HepG2 (cell line): Measurements from ENCODE around the gene EXOC6B. TPM values are rescaled to one million over a fixed set of nuclear protein-coding genes. Genes with fewer than 3 reads are reported as not detected.

Source experiments
- ATF3 ChIP-seq: sonication (generic); formaldehyde crosslinking; IDR thresholded peaks from 2 replicates; pipeline ENCODE4 v1.4.0; 2020; ENCODE audit warnings: missing genetic modification reagents
- CENPT ChIP-seq: sonication (generic); formaldehyde crosslinking; IDR thresholded peaks from 2 replicates; pipeline ENCODE4 v1.8.0; 2022; ENCODE audit warnings: low read depth, mild to moderate bottlenecking, moderate library complexity, missing genetic modification reagents
- DDIT3 ChIP-seq: sonication (generic); formaldehyde crosslinking; IDR thresholded peaks from 2 replicates; pipeline ENCODE4 v1.4.0; 2020; ENCODE audit warnings: mild to moderate bottlenecking, missing genetic modification reagents
- GLMP ChIP-seq: sonication (generic); formaldehyde crosslinking; IDR thresholded peaks from 2 replicates; pipeline ENCODE4 v1.9.0; 2021; ENCODE audit warnings: missing genetic modification reagents, mild to moderate bottlenecking, borderline replicate concordance
- GRHL1 ChIP-seq: sonication (generic); formaldehyde crosslinking; conservative IDR thresholded peaks from 2 replicates; pipeline ENCODE4 v1.8.0; 2022; ENCODE audit warnings: missing genetic modification reagents
- HOXA5 ChIP-seq: sonication (generic); formaldehyde crosslinking; IDR thresholded peaks from 2 replicates; pipeline ENCODE4 v1.4.0; 2020; ENCODE audit warnings: missing genetic modification reagents
- KLF16 ChIP-seq, 2 experiments: sonication (generic) in 1 of 2; formaldehyde crosslinking in 1 of 2; IDR thresholded peaks; 2 replicates each; pipeline versions ENCODE4 v1.6.1 to v1.8.0; 2016 to 2023; ENCODE audit warnings: missing genetic modification reagents in 2 of 2, missing compliant biosample characterization in 1 of 2
- MIER2 ChIP-seq: IDR thresholded peaks from 2 replicates; pipeline ENCODE4 v1.6.1; 2016; ENCODE audit warnings: missing biosample characterization, missing genetic modification reagents
- NFE2L1 ChIP-seq: sonication (generic); formaldehyde crosslinking; IDR thresholded peaks from 2 replicates; pipeline ENCODE4 v1.4.0; 2020; ENCODE audit warnings: missing genetic modification reagents, mild to moderate bottlenecking, borderline replicate concordance
- NR3C1 ChIP-seq: sonication (generic); formaldehyde crosslinking; IDR thresholded peaks from 2 replicates; pipeline ENCODE4 v1.4.0; 2020; ENCODE audit warnings: missing genetic modification reagents
- PHF21A ChIP-seq: sonication (generic); formaldehyde crosslinking; IDR thresholded peaks from 2 replicates; pipeline ENCODE4 v1.5.0; 2020; ENCODE audit warnings: mild to moderate bottlenecking, missing genetic modification reagents
- POLR2AphosphoS2 ChIP-seq: IDR thresholded peaks from 2 replicates; pipeline ENCODE4 v1.6.1; 2011; ENCODE audit warnings: low read depth, low read length, improper control_type of control experiment
- POLR2AphosphoS5 ChIP-seq: IDR thresholded peaks from 2 replicates; pipeline ENCODE4 v1.6.1; 2012; ENCODE audit warnings: low read depth, low read length
- RNF2 ChIP-seq: fragments of 450-650 bp; conservative IDR thresholded peaks from 2 replicates; pipeline ENCODE4 v1.6.1; 2016; ENCODE audit warnings: low read depth
- THRA ChIP-seq: sonication (generic); formaldehyde crosslinking; IDR thresholded peaks from 2 replicates; pipeline ENCODE4 v1.4.0; 2020; ENCODE audit warnings: missing genetic modification reagents, borderline replicate concordance
- TOPORS ChIP-seq: sonication (generic); formaldehyde crosslinking; IDR thresholded peaks from 2 replicates; pipeline ENCODE4 v1.8.0; 2023; ENCODE audit warnings: mild to moderate bottlenecking, missing genetic modification reagents
- TSC22D2 ChIP-seq: sonication (generic); formaldehyde crosslinking; IDR thresholded peaks from 2 replicates; pipeline ENCODE4 v1.5.1; 2020; ENCODE audit warnings: missing genetic modification reagents, mild to moderate bottlenecking, borderline replicate concordance
- ZBTB34 ChIP-seq: sonication (generic); formaldehyde crosslinking; IDR thresholded peaks from 2 replicates; pipeline ENCODE4 v1.8.0; 2022; ENCODE audit warnings: mild to moderate bottlenecking, missing genetic modification reagents
- ZNF33A ChIP-seq: sonication (generic); formaldehyde crosslinking; IDR thresholded peaks from 2 replicates; pipeline ENCODE4 v1.5.1; 2020; ENCODE audit warnings: missing genetic modification reagents, mild to moderate bottlenecking, moderate library complexity, borderline replicate concordance
- ZNF496 ChIP-seq: sonication (generic); formaldehyde crosslinking; IDR thresholded peaks from 2 replicates; pipeline ENCODE4 v1.8.1; 2023; ENCODE audit warnings: mild to moderate bottlenecking, moderate library complexity, missing genetic modification reagents; ENCODE audit not compliant: insufficient replicate concordance
- ZNF616 ChIP-seq: sonication (generic); formaldehyde crosslinking; IDR thresholded peaks from 2 replicates; pipeline ENCODE4 v1.5.0; 2020; ENCODE audit warnings: low read depth, mild to moderate bottlenecking, missing genetic modification reagents
- ZNF720 ChIP-seq: sonication (generic); formaldehyde crosslinking; IDR thresholded peaks from 2 replicates; pipeline ENCODE4 v1.4.0; 2020; ENCODE audit warnings: missing genetic modification reagents
- ZNF780A ChIP-seq: sonication (generic); formaldehyde crosslinking; IDR thresholded peaks from 2 replicates; pipeline ENCODE4 v1.8.0; 2022; ENCODE audit warnings: mild to moderate bottlenecking, missing genetic modification reagents, moderate library complexity
- polyA plus RNA-seq, 8 experiments: library from polyadenylated mRNA; depleted of rRNA in 3 of 8; stranded (reverse) in 7 of 8; unstranded in 1 of 8; fragments of >200 nt; fragmentation: Illumina TruSeq in 4 of 8; extraction: Trizol in 4 of 8; gene quantifications; 2 replicates each; pipeline versions ENCODE4 v1.2.1 to v1.2.3, GENCODE V29; 2011 to 2016; ENCODE audit warnings: low read depth in 4 of 8, missing spikeins in 1 of 8, mixed read lengths in 1 of 8; ENCODE audit not compliant: insufficient read depth in 1 of 8
- total RNA-seq, 5 experiments: library from RNA; depleted of rRNA; stranded (reverse); fragments of >200 nt; fragmentation: Illumina TruSeq; extraction: Trizol; gene quantifications; 2 replicates each; pipeline ENCODE4 v1.2.3, GENCODE V29; 2016; ENCODE audit warnings: low read depth in 1 of 5

EXOC6B gene
- total and polyA plus RNA-seq, 2 of the 13 experiments (the other 11 are each of a cell fraction or from before 2014, with no cell fraction given): 9.1 to 15.9 TPM

GRCh38 chr2:72757177-72757775 is 68.6 kb downstream of the EXOC6B start (continued):
- TF ChIP-seq DDIT3 (peak; percentile 49; the same call in 1 of the 2 replicates), NR3C1 (CRISPR knock-in tag) (no peak), THRA (peak; percentile 80), KLF16 (CRISPR knock-in tag; IDR thresholded peaks at IDR 0.05) (0 out of 4 replicates have a peak, but pooled peaks of 1 of the 2 experiments have one; percentile 29), ZNF33A (no peak), POLR2AphosphoS2 (no peak), TOPORS (no peak), MIER2 (CRISPR knock-in tag) (peak; percentile 77), POLR2AphosphoS5 (no peak), HOXA5 (no peak), RNF2 (no peak), ZNF496 (CRISPR knock-in tag) (no peak), GRHL1 (CRISPR knock-in tag) (no peak), TSC22D2 (no peak), CENPT (CRISPR knock-in tag) (no peak), ZBTB34 (CRISPR knock-in tag) (no peak; the same call in 1 of the 2 replicates), PHF21A (CRISPR knock-in tag) (peak; percentile 90), ZNF616 (CRISPR knock-in tag) (no peak), ZNF720 (CRISPR knock-in tag) (no peak), ATF3 (no peak), ZNF780A (CRISPR knock-in tag) (no peak), NFE2L1 (CRISPR knock-in tag) (no peak), GLMP (no peak)
